NOMO-1 (cell line): ENCODE measurements around the gene GFER.
A peak's percentile ranks its signal among the peaks of the same experiment; 100 is the strongest.
"Not testable (repeated sequence)": the region's sequence is repeated elsewhere in the genome, so short reads cannot be mapped to it uniquely, and the experiment has no call there.

Source experiments
- DNase-seq, 2 experiments: peaks; one replicate each; lab custom pipeline; 2025; ENCODE audit not compliant: unreplicated experiment in 2 of 2; lab: John Stamatoyannopoulos, UW

Gene GFER

GRCh38 chr16:2025251-2025650, 41.3 kb downstream of the GFER start:
- no peak for DNase-seq

- no peak for DNase-seq
Observed at GRCh38 chr16:2025878-2026460, 42.0 kb downstream of the GFER start.

- DNase-seq, result no peak
Observed at GRCh38 chr16:2026461-2027023, 42.5 kb downstream of the GFER start, which contains the start of gene NHERF2. TSS of gene NHERF2 (plus strand) at chr16:2026902. CDS start at chr16:2027006, 104 bp downstream.

GRCh38 chr16:2027024-2028010, 43.3 kb downstream of the GFER start:
- peak in 1 of 2 experiments; percentile 10 for DNase-seq

- no peak for DNase-seq
Observed at GRCh38 chr16:2028146-2028545, 44.2 kb downstream of the GFER start.

- DNase-seq, result no peak
Observed at GRCh38 chr16:2028620-2029220, 44.7 kb downstream of the GFER start.

- no peak for DNase-seq
Observed at GRCh38 chr16:2029350-2029749, 45.4 kb downstream of the GFER start.

GRCh38 chr16:2030036-2030435, 46.0 kb downstream of the GFER start:
- DNase-seq, result no peak

GRCh38 chr16:2031081-2031577, 47.1 kb downstream of the GFER start:
- DNase-seq, result no peak

GRCh38 chr16:2032285-2033056, 48.5 kb downstream of the GFER start:
- DNase-seq, result no peak

- DNase-seq, result no peak
Observed at GRCh38 chr16:2033057-2033908, 49.3 kb downstream of the GFER start.

- not testable (repeated sequence) for DNase-seq
Observed at GRCh38 chr16:2033909-2034695, 50.1 kb downstream of the GFER start.

- no peak for DNase-seq
Observed at GRCh38 chr16:2034696-2035430, 50.9 kb downstream of the GFER start.

- no peak for DNase-seq
Observed at GRCh38 chr16:2035431-2036199, 51.6 kb downstream of the GFER start.

GRCh38 chr16:2036200-2036966, 52.4 kb downstream of the GFER start:
- DNase-seq, result no peak

- no peak for DNase-seq
Observed at GRCh38 chr16:2037115-2037514, 53.1 kb downstream of the GFER start.
